ENCODE data around the gene MAB21L2.

Gene MAB21L2

GRCh38 chr4:150619042-150619441 lies 37.1 kb downstream of the MAB21L2 start:
- DNase-seq: no peak

GRCh38 chr4:150624055-150624454 lies 42.1 kb downstream of the MAB21L2 start:
- no peak for DNase-seq

GRCh38 chr4:150625033-150625432 lies 43.1 kb downstream of the MAB21L2 start:
- peak; percentile 31 for DNase-seq

DNA sequence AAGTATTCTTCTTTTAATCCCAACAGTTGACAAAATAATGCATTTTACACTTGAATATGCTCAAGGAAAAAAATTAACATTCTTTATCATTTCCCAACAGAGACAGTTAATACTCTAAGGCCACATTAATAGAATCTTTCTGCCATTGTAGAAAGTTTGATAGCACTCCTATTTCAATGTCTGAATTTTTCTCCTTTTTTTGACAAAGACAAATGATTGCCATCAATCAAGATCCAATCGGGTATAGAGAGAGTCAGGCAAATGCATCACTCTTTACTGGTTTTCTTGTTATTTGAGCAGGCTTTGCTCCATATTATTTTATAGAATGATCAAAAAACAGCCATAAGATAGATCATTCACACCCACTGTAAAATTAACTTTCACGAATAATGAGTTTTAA lies 46.1 kb downstream of the MAB21L2 start:
- no peak for DNase-seq

GRCh38 chr4:150632639-150633038 lies 50.7 kb downstream of the MAB21L2 start:
- no peak for DNase-seq
